Limb (tissue), 2 donors: ENCODE results near the gene EHD4.

ENCODE experiments used
- DNase-seq, 2 donors: peaks; one replicate each; pipeline ENCODE4 v3.0.0-alpha.2; 2016; ENCODE audit errors: extremely low spot score in 2 of 2

Gene EHD4

DNA sequence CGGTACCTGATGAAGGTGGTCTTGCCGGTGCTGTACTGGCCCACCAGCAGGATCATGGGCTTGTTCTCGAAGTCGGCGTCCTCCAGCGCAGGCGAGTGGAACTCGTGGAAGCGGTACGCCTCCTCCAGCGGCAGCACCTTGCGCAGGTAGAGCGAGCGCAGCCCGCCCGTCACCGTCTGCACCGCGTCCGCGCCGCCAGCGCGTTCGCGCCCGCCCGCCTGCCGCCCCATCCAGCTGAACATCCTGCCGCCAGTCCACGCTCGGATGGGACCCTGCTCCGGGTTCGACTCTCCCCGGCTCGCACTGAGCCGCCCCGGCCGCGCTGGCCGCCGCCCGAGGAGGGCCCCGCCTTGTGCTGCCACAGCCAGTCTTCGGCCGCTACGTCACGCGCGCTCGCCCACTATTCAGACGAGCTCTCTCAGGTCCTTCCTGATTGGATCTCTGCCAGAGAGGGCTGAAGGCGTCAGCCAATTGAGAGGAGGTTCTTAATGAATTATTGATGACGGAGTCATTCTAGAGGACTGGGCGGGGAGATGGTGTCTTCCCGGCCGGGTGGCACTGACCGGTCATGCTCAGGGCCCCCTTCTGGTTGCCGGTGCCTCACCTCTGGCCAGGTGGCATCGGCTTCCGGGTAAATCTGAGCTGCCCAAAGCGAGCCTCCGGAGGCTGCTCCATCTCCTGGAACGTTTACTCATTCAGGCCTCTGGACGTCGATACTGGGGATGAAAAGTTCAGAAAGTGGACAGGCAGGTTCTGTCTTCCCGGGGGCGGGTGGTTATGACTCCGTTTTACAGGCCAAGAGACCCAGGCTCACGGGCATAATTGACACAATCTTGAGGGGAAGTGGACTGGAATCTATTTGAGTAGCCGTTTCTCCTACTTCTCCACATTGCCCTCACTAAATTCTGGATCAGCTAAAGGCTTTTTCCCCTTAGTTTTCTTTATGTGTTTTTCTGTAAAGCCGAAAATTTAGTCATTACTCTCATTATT, at the start of gene EHD4:
Gene EHD4, minus strand, starts transcription at position 305 of the 990 bp plus-strand sequence. Its CDS starts 63 bp downstream, at position 242.
- peak; percentile 94 to 96 for DNase-seq

DNA sequence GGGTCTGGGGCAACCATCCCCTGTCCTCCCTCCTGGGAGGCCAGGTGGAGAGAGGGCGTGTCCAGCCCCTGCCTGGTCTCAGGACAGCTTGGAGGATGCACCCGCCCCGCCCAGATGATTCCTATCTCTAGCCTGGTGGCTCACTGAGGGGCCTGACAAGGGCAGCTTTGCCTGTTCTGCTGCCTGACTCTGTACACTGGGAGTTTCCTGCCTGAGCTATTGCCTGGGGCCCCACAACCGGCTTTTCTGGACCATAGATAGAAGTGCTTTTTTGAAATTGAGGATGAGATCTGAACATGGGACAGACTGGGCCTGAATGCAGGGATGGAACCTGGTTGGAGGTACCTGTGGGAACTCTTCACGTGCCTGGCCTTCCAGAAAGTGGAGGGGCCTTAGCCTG, 49.2 kb upstream of the EHD4 start:
- DNase-seq, result no peak

GRCh38 chr15:42020713-42021273, 48.4 kb upstream of the EHD4 start, which contains the start of gene PLA2G4E:
PLA2G4E (minus strand) TSS chr15:42021042; CDS start chr15:42021030, 12 bp downstream.
- DNase-seq, result no peak

DNA sequence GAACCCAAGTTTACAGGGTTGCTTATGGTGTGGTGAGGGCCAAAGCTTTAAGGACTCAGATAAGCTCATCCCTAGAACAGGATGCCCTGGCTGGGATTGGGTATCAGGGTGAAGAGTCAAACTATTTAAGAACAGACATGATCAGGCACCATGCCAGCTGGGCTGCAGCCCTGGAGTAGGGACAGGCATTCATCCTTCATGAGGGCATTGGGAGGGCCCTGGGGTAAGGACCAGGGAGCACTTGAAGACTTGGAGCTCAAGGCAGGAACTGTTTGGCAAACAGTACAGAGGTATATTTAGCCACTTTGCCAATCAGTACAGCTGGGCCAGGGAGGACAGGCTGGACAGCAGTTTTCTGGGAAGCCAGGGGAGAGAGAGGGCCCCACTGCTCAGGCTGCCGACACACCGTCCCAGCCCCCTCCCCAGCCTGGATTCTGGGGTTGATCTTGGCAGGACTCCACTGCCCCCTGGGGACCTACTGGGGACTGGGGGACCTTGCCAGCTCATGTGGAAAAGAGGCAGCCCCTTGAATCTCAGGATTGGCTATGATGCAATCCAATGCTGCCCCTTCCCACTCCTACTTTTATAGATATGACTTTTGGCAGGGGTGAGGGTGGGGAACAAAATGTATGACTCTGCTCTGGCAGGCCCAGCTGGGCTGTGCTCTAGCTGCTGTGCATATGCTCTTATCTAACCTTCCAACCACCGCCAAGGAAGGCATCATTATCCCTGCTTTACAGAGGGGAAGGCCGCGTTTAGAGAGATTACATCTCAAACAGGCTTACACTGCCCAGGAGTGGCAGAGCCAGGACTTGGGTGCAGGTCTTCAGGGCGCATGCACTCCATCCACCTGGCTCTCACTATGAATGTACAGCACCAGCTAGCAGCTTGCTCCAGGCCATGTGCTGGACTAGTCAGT, 46.2 kb upstream of the EHD4 start:
- peak in 1 of 2 donors; percentile 18 for DNase-seq

DNA sequence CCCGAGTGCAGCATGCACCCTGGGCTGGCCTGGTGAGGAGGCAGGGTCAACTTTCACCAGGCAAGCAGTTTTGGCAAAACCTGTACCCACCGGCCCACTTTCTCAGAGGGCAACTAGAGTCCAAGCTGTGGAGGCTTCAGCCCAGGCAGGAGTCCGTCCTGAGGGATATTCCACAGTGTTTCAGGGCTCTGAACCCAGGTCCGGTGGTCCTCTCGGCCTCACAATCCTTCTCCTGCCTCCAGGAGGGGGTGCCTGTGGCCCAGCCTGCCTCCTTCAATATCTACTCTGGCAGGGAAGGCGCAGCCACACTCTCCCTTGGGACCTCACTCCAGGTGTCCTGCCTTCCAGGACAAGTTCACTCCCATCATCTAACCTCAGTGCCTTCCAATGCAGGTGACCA, 44.6 kb upstream of the EHD4 start:
- DNase-seq, result peak in 1 of 2 donors; percentile 18

DNA sequence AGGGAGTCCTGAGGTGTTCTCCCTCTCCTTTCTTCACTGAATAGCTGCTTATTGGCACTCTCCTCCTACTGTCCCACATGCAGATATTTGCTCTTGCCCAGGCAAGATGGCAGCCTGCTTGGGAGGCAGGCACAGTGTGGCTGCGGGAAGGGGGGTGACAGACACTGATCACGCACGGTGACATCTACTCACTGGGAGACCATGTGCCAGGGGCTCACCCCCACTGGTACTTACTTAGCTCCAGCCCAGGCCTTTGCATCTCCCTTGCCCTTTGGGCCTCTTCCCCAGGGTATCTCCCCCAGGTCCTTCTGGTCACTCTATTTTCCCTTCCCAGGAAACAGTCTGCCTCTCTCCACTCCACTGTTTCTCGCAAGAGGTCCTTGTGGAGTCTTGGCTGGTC, 42.0 kb upstream of the EHD4 start:
- DNase-seq, result no peak

- DNase-seq, result no peak
Measured at GRCh38 chr15:42012928-42013482, 40.6 kb upstream of the EHD4 start.

- DNase-seq, result no peak
Measured at GRCh38 chr15:42012241-42012640, 39.9 kb upstream of the EHD4 start.

DNA sequence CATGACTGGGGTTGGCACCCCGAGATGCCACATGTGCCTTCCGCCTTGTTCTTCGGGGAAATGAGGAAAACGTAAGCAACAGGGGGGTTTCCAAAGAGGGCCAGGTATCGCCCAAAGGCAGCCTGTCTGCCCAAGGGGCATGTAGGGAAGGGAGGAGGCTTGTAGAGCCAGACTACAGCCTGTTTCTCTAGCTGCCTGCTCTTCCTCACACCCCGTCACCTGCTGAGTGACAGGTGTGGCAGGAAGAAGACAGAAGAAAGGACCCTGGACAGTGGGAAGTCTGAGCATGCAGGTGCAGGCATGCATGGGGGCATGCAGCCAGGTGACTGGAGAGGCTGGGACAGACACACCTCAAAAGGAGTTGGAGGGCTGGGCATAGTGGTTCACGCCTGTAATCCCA, 38.7 kb upstream of the EHD4 start:
- DNase-seq, result no peak

- no peak for DNase-seq
Measured at GRCh38 chr15:42010434-42010833, 38.1 kb upstream of the EHD4 start.

GRCh38 chr15:42009474-42009873, 37.1 kb upstream of the EHD4 start:
- DNase-seq, result no peak

GRCh38 chr15:42009022-42009421, 36.7 kb upstream of the EHD4 start:
- no peak for DNase-seq

DNA sequence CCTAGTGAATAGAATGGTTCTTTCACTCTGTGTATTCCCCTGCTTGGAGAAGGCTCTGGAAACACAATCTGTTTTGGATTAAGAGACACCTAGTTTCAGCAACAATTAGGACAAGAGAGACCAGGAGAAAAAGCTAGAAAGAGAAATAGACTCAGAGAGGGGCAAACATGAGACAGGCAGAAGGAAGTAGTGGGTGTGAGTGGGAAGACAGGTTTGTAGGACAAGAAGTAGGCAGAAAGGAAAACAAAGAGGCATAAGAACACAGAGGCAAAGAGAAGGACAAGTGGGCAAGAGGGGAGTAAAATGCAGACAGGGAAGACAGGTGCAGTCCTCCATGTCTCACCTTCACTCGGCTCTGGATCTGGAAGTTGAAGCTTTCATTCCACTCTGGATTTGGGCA, 35.0 kb upstream of the EHD4 start:
- DNase-seq, result no peak

DNA sequence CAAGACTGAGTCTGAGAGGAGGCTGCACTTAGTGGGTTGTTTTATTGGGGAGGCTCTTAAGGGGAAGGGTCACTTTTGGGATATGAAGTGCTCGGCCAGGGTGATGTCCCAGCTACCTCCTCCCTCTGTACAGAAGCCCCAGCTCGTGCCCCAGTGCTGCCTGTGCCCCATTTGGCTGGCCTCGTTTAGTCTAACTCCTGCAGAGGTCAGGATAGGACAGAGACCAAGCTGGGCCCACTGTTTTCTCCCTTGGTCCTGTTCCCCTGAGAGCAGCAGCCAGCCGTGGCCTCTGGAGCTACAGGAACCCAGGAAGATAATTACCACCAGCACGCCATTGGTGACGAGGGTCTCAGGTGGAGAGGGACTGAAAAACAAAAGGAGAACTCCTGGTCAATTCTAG, 30.0 kb upstream of the EHD4 start:
- no peak for DNase-seq

DNA sequence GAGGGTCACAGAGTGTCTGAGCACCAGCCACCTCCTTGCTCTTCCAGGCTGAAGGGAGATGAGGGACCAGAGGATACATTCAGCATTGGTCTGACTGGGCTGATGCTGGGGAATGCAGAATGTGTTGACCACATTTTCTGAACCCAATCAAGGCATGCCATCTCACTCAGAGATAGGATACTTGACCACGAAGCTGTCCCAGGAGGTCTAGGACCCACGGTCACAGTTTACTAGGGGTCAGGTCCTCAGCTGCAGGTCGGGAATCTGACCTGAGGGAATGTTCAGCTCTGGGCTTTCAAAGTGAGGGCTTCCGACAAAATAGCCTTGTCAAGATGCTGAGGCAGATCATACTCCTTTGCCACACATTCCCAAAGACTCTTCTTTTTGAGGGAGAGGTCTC, 28.9 kb upstream of the EHD4 start:
- no peak for DNase-seq

- no peak for DNase-seq
Measured at GRCh38 chr15:41999290-42000285, 27.2 kb upstream of the EHD4 start.

GRCh38 chr15:41997845-41998244, 25.5 kb upstream of the EHD4 start:
- DNase-seq, result no peak

- DNase-seq, result no peak
Measured at GRCh38 chr15:41996921-41997592, 24.7 kb upstream of the EHD4 start.

- DNase-seq, result no peak
Measured at GRCh38 chr15:41996376-41996775, 24.0 kb upstream of the EHD4 start.

DNA sequence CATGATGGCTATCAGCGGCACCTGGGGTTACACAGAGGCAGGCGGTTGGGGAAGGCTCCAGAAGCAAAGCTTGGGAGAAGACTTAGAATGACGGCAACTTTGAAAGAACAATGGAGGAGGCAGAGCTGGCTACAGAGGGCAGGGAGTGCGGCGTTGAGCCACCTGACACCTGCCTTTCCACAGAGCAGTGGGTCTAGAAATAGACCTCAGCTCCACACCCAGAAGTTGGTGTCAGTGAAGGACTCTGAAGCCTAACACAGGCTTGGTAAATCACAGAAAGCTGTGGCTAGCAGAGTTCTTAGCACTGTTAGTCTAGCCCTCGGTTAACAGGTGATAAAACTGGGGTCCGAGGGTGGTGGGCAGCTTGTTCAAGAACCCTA, 23.1 kb upstream of the EHD4 start:
- DNase-seq, result no peak
